HepG2 (cell line): ENCODE results near the gene RABEPK. TPM values are rescaled to one million over a fixed set of nuclear protein-coding genes. Genes with fewer than 3 reads are reported as not detected.

Experiments
- ATAC-seq: fragments of 200-7000 bp; cut with Tn5 transposase; 3 replicates; pipeline ENCODE4 v1.9.1; 2020; ENCODE audit warnings: mild to moderate bottlenecking, moderate library complexity
- BruUV-seq: library from RNA; stranded (reverse); fragments of 400-500 nt; replicated peaks from 2 replicates; lab custom pipeline; 2021; lab: Mats Ljungman, UMichigan
- CTCF ChIA-PET: fragments of 300-600 bp; formaldehyde crosslinking; extraction: SDS; loops from one replicate; lab custom pipeline; 2021; ENCODE audit warnings: low total read pairs, inconsistent platforms, low intra/inter-chr PET ratio; lab: Yijun Ruan, JAX
- POLR2A ChIA-PET: fragments of 350-600 bp; sonication (Branson Sonifier 250); formaldehyde crosslinking; loops from one replicate; lab custom pipeline; 2020; ENCODE audit warnings: antibody characterized with exemption, inconsistent platforms; lab: Yijun Ruan, JAX
- DNase-seq: peaks from one replicate; pipeline ENCODE4 v3.0.0-alpha.2; 2015; ENCODE audit warnings: low spot score
- FAIRE-seq: peaks from 3 replicates; lab custom pipeline; 2011; peaks lifted over from hg19 to GRCh38; lab: Jason Lieb, UNC
- H2AFZ ChIP-seq: one replicate; pipeline ENCODE4 v1.6.1; 2011; ENCODE audit warnings: low read length, inconsistent platforms
- H3K27ac ChIP-seq: fragments of 300-600 bp; 3 replicates; pipeline ENCODE4 v1.8.0; 2011; ENCODE audit warnings: mixed run types, mild to moderate bottlenecking, mixed read lengths, low read length, inconsistent platforms; ENCODE audit not compliant: insufficient read depth; ENCODE audit errors: extremely low read length
- H3K27me3 ChIP-seq, 2 experiments: fragments of 200-600 bp in 1 of 2; 2 replicates in 1 of 2; 3 replicates in 1 of 2; pipeline versions ENCODE4 v1.6.0 to v1.8.0; 2011; ENCODE audit warnings: low read length in 2 of 2, mild to moderate bottlenecking in 2 of 2, moderate library complexity in 2 of 2, inconsistent platforms in 1 of 2; ENCODE audit not compliant: insufficient read depth in 2 of 2, control insufficient read depth in 1 of 2
- H3K36me3 ChIP-seq, 2 experiments: fragments of 200-600 bp in 1 of 2; replicated peaks in 1 of 2; 2 replicates in 1 of 2; 3 replicates in 1 of 2; pipeline versions ENCODE4 v1.5.1 to v1.8.0; 2011; ENCODE audit warnings: low read length in 2 of 2, inconsistent platforms in 1 of 2; ENCODE audit not compliant: insufficient read depth in 2 of 2, control insufficient read depth in 1 of 2
- H3K4me1 ChIP-seq: 2 replicates; pipeline ENCODE4 v1.5.1; 2012; ENCODE audit warnings: low read length, inconsistent platforms; ENCODE audit not compliant: insufficient read depth
- H3K4me2 ChIP-seq: 2 replicates; pipeline ENCODE4 v1.6.0; 2011; ENCODE audit warnings: low read depth, low read length, inconsistent platforms
- H3K4me3 ChIP-seq, 3 experiments: fragments of 200-600 bp in 1 of 3; sonication (generic), shearing (Covaris generic) in 1 of 3; replicated peaks in 1 of 3; 2 replicates each; pipeline ENCODE4 v1.5.1; 2011 to 2016; ENCODE audit warnings: low read length in 3 of 3, inconsistent platforms in 2 of 3, low read depth in 2 of 3, mild to moderate bottlenecking in 2 of 3, control low read depth in 1 of 3, mixed read lengths in 1 of 3; ENCODE audit not compliant: insufficient read depth in 1 of 3
- H3K79me2 ChIP-seq: one replicate; pipeline ENCODE4 v1.6.1; 2011; ENCODE audit warnings: low read length, inconsistent platforms; ENCODE audit not compliant: insufficient read depth
- H3K9ac ChIP-seq: 2 replicates; pipeline ENCODE4 v1.6.0; 2011; ENCODE audit warnings: mild to moderate bottlenecking, low read depth, low read length, inconsistent platforms; ENCODE audit not compliant: insufficient read depth
- H3K9me3 ChIP-seq: 2 replicates; pipeline ENCODE4 v1.5.1; 2012; ENCODE audit warnings: mild to moderate bottlenecking, low read length
- H4K20me1 ChIP-seq: 2 replicates; pipeline ENCODE4 v1.6.0; 2011; ENCODE audit warnings: inconsistent platforms, mild to moderate bottlenecking, low read length, moderate library complexity; ENCODE audit not compliant: insufficient read depth
- ELF4 ChIP-seq: sonication (generic); formaldehyde crosslinking; IDR thresholded peaks from 2 replicates; pipeline ENCODE4 v1.5.0; 2020; ENCODE audit warnings: missing genetic modification reagents, mild to moderate bottlenecking, moderate library complexity, borderline replicate concordance
- FOXP1 ChIP-seq, 2 experiments: fragments of 450-650 bp in 1 of 2; IDR thresholded peaks; 2 replicates each; pipeline ENCODE4 v1.6.1; 2017 to 2018; ENCODE audit warnings: antibody characterized with exemption in 1 of 2
- FOXP4 ChIP-seq: sonication (generic); formaldehyde crosslinking; IDR thresholded peaks from 2 replicates; pipeline ENCODE4 v1.4.0; 2020; ENCODE audit warnings: missing genetic modification reagents
- GATAD2A ChIP-seq: IDR thresholded peaks from 2 replicates; pipeline ENCODE4 v1.6.1; 2016
- HOXA3 ChIP-seq: sonication (generic); formaldehyde crosslinking; IDR thresholded peaks from 2 replicates; pipeline ENCODE4 v1.5.0; 2020; ENCODE audit warnings: missing genetic modification reagents
- MIER2 ChIP-seq: IDR thresholded peaks from 2 replicates; pipeline ENCODE4 v1.6.1; 2016; ENCODE audit warnings: missing biosample characterization, missing genetic modification reagents
- MYC ChIP-seq: sonication (generic); formaldehyde crosslinking; IDR thresholded peaks from 2 replicates; pipeline ENCODE4 v1.9.0; 2021; ENCODE audit warnings: missing genetic modification reagents, borderline replicate concordance
- RBFOX2 ChIP-seq: fragments of 200-400 bp; formaldehyde crosslinking; IDR thresholded peaks from 2 replicates; pipeline ENCODE4 v1.6.1; 2017; ENCODE audit warnings: low read depth, mild to moderate bottlenecking, low read length
- RCOR2 ChIP-seq: IDR thresholded peaks from 2 replicates; pipeline ENCODE4 v1.6.1; 2016; ENCODE audit warnings: missing biosample characterization, missing genetic modification reagents
- SETDB1 ChIP-seq: sonication (generic); formaldehyde crosslinking; IDR thresholded peaks from 2 replicates; pipeline ENCODE4 v1.5.1; 2020; ENCODE audit warnings: missing genetic modification reagents, mild to moderate bottlenecking, borderline replicate concordance
- SOX13 ChIP-seq, 3 experiments: fragments of 450-650 bp in 1 of 3; sonication (generic) in 1 of 3; formaldehyde crosslinking in 1 of 3; IDR thresholded peaks in 2 of 3; conservative IDR thresholded peaks in 1 of 3; 2 replicates each; pipeline versions ENCODE4 v1.5.0 to v1.6.1; 2016 to 2020; ENCODE audit warnings: antibody characterized with exemption in 1 of 3, mild to moderate bottlenecking in 1 of 3, missing compliant biosample characterization in 1 of 3, missing genetic modification reagents in 1 of 3, moderate library complexity in 1 of 3
- STAT5B ChIP-seq: sonication (generic); formaldehyde crosslinking; IDR thresholded peaks from 2 replicates; pipeline ENCODE4 v1.4.0; 2020; ENCODE audit warnings: missing genetic modification reagents
- XBP1 ChIP-seq: sonication (generic); formaldehyde crosslinking; IDR thresholded peaks from 2 replicates; pipeline ENCODE4 v1.5.0; 2020; ENCODE audit warnings: missing genetic modification reagents
- XRCC5 ChIP-seq: fragments of 200-400 bp; formaldehyde crosslinking; optimal IDR thresholded peaks from 2 replicates; pipeline ENCODE3; 2017; ENCODE audit warnings: mild to moderate bottlenecking, low read length
- ZFP36L2 ChIP-seq: sonication (generic); formaldehyde crosslinking; IDR thresholded peaks from 2 replicates; pipeline ENCODE4 v1.4.0; 2020; ENCODE audit warnings: missing genetic modification reagents
- ZNF260 ChIP-seq: sonication (generic); formaldehyde crosslinking; IDR thresholded peaks from 2 replicates; pipeline ENCODE4 v1.4.0; 2020; ENCODE audit warnings: missing genetic modification reagents, low read depth, mild to moderate bottlenecking, borderline replicate concordance
- ZNF292 ChIP-seq: sonication (generic); formaldehyde crosslinking; IDR thresholded peaks from 2 replicates; pipeline ENCODE4 v1.8.1; 2022; ENCODE audit warnings: mild to moderate bottlenecking, low read depth, missing genetic modification reagents, borderline replicate concordance
- ZNF580 ChIP-seq: IDR thresholded peaks from 2 replicates; pipeline ENCODE4 v1.6.1; 2016; ENCODE audit warnings: low read depth, borderline replicate concordance
- WGBS: methylation state at CpG from one replicate; pipeline ENCODE4 v1.1.6; 2017; ENCODE audit warnings: low lambda C conversion rate; 5-methylcytosine and 5-hydroxymethylcytosine counted together
- in situ Hi-C: cut with HindIII; loops from 2 replicates; pipeline ENCODE4 v1.10.0; 2017; ENCODE audit warnings: low pct_unique_long_range_greater_than_20kb; ENCODE audit not compliant: extremely low pct_ligation_motif_present
- intact Hi-C: fragments of 100-400 bp; cut with micrococcal nuclease; formaldehyde crosslinking; loops from one replicate; pipeline ENCODE4 v1.10.0; 2022; ENCODE audit not compliant: unreplicated experiment
- polyA plus RNA-seq, 8 experiments: library from polyadenylated mRNA; depleted of rRNA in 3 of 8; stranded (reverse) in 7 of 8; unstranded in 1 of 8; fragments of >200 nt; fragmentation: Illumina TruSeq in 4 of 8; extraction: Trizol in 4 of 8; gene quantifications; 2 replicates each; pipeline versions ENCODE4 v1.2.1 to v1.2.3, GENCODE V29; 2011 to 2016; ENCODE audit warnings: low read depth in 4 of 8, missing spikeins in 1 of 8, mixed read lengths in 1 of 8; ENCODE audit not compliant: insufficient read depth in 1 of 8
- total RNA-seq, 5 experiments: library from RNA; depleted of rRNA; stranded (reverse); fragments of >200 nt; fragmentation: Illumina TruSeq; extraction: Trizol; gene quantifications; 2 replicates each; pipeline ENCODE4 v1.2.3, GENCODE V29; 2016; ENCODE audit warnings: low read depth in 1 of 5

The RABEPK gene
- total and polyA plus RNA-seq, 2 of the 13 experiments (the other 11 are each of a cell fraction or from before 2014, with no cell fraction given) = 75.5 to 90.0 TPM

- 0 out of 2 replicates have a peak, but pooled peaks have one; percentile 26 for TF ChIP-seq SETDB1 (CRISPR knock-in tag)
- peak; percentile 41; the same call in 1 of the 2 replicates for TF ChIP-seq RBFOX2
- peak; percentile 68 for TF ChIP-seq XRCC5
- TF ChIP-seq FOXP4 = peak; percentile 33; the same call in 1 of the 2 replicates
- peak; percentile 18; the same call in 1 of the 2 replicates for TF ChIP-seq ZNF580 (CRISPR knock-in tag)
- TF ChIP-seq XBP1 (CRISPR knock-in tag) = no peak
- no peak for TF ChIP-seq FOXP1 (IDR thresholded peaks at IDR 0.05)
- 0 out of 2 replicates have a peak, but pooled peaks have one; percentile 34 for TF ChIP-seq FOXP1 (CRISPR knock-in tag; IDR thresholded peaks at IDR 0.05)
- TF ChIP-seq ZFP36L2 (CRISPR knock-in tag) = no peak
- TF ChIP-seq ZNF260 = no peak
- TF ChIP-seq MIER2 (CRISPR knock-in tag) = no peak
These were observed 2.7 kb downstream of the RABEPK start (continued) for GRCh38 chr9:125202846-125203618.

GRCh38 chr9:125204477-125204876, 4.1 kb downstream of the RABEPK start:
- H3K4me2 ChIP-seq = peak overlapping the region; percentile 55
- FAIRE-seq (peak; percentile 78), DNase-seq (peak; percentile 74), ATAC-seq (peak; percentile 20; the same call in 2 of the 3 replicates)
- no peak overlapping the region for H3K4me3 ChIP-seq
- H3K27me3 ChIP-seq = no peaks in the 10 kb centered on the region
- BruUV-seq = no TSS peak
- peaks cover 9 to 36% of the 10 kb centered on the region in 2 experiments for H3K36me3 ChIP-seq
- POLR2A ChIA-PET = interaction anchor here (0.7 to 3.2 kb wide), 3 partner anchors 9 to 37 kb away, joined by 3 to 20 read pairs (median 4); partner anchors contain the start of gene HSPA5
- WGBS = 61% methylated on average over 3 of the region's 3 CpGs
- in situ Hi-C loops = no loop called here
- peaks cover 10% of the 10 kb centered on the region for H3K79me2 ChIP-seq
- no peaks in the 10 kb centered on the region for H3K9me3 ChIP-seq
- CTCF ChIA-PET = no interaction called here
- H3K27ac ChIP-seq = peak overlapping the region; percentile 67
- intact Hi-C loops = no loop called here
- 0 out of 2 replicates have a peak overlapping the region, but pooled peaks have one; percentile 39 for H3K9ac ChIP-seq
- H4K20me1 ChIP-seq = no peaks in the 10 kb centered on the region
- H3K4me1 ChIP-seq = peaks cover 36% of the 10 kb centered on the region
- no peak overlapping the region for H2AFZ ChIP-seq
- TF ChIP-seq MYC (CRISPR knock-in tag) = 0 out of 2 replicates have a peak, but pooled peaks have one; percentile 19
- TF ChIP-seq HOXA3 (CRISPR knock-in tag) = 0 out of 2 replicates have a peak, but pooled peaks have one; percentile 36
- TF ChIP-seq GATAD2A (CRISPR knock-in tag) = 0 out of 2 replicates have a peak, but pooled peaks have one; percentile 9
- peak; percentile 44; the same call in 1 of the 2 replicates for TF ChIP-seq ELF4 (CRISPR knock-in tag)
- TF ChIP-seq FOXP4 = peak; percentile 71
- peak; percentile 44; the same call in 1 of the 2 replicates for TF ChIP-seq RCOR2 (CRISPR knock-in tag)
- no peak for TF ChIP-seq SOX13 (IDR thresholded peaks at IDR 0.05)
- peak in 1 of 2 experiments; percentile 72; a peak in 2 of 4 replicates for TF ChIP-seq SOX13 (CRISPR knock-in tag; conservative IDR thresholded peaks at IDR 0.05 in 1 of 2, IDR thresholded peaks at IDR 0.05 in 1 of 2)
- TF ChIP-seq STAT5B (CRISPR knock-in tag) = no peak
- peak; percentile 31; the same call in 1 of the 2 replicates for TF ChIP-seq ZNF292 (CRISPR knock-in tag)
